Left lung (tissue), 10 donors: ENCODE data around the gene ULK1. TPM values are rescaled to one million over a fixed set of nuclear protein-coding genes. Genes with fewer than 3 reads are reported as not detected.
"Not testable (repeated sequence)": the region's sequence is repeated elsewhere in the genome, so short reads cannot be mapped to it uniquely, and the experiment has no call there.

Experiments
- ATAC-seq: fragments of 200-7000 bp; cut with Tn5 transposase; one replicate; pipeline ENCODE4 v1.9.1; 2020; ENCODE audit warnings: moderate library complexity
- DNase-seq, 4 donors: peaks; one replicate each; pipeline ENCODE4 v3.0.0-alpha.2; 2013 to 2020
- H3K27ac ChIP-seq, 2 donors: fragments of 200-600 bp; sonication (generic) in 1 of 2; one replicate each; pipeline versions ENCODE4 v1.5.0 to v1.8.0; 2020 to 2021
- H3K27me3 ChIP-seq, 2 donors: fragments of 200-600 bp; sonication (generic) in 1 of 2; one replicate each; pipeline versions ENCODE4 v1.5.0 to v1.8.0; 2020 to 2021
- H3K36me3 ChIP-seq, 2 donors: fragments of 200-600 bp; sonication (generic) in 1 of 2; one replicate each; pipeline versions ENCODE4 v1.5.0 to v1.8.0; 2020 to 2021
- H3K4me1 ChIP-seq, 2 donors: fragments of 200-600 bp; one replicate each; pipeline ENCODE4 v1.8.0; 2021
- H3K4me3 ChIP-seq, 2 donors: fragments of 200-600 bp; sonication (generic) in 1 of 2; one replicate each; pipeline versions ENCODE4 v1.5.0 to v1.8.0; 2020 to 2021; ENCODE audit warnings: mild to moderate bottlenecking in 1 of 2
- H3K9me3 ChIP-seq, 2 donors: fragments of 200-600 bp; sonication (generic) in 1 of 2; one replicate each; pipeline versions ENCODE4 v1.5.0 to v1.8.0; 2020 to 2021
- intact Hi-C, 2 donors: fragments of 100-400 bp; cut with DNase I; formaldehyde crosslinking; loops; one replicate each; pipeline versions ENCODE4 v1.11.2 to v1.14.2; 2022
- polyA plus RNA-seq, 6 donors: library from polyadenylated mRNA; unstranded; fragments of 120-200 nt; gene quantifications; one replicate each; pipeline ENCODE4 v1.2.1, GENCODE V29; 2013; ENCODE audit not compliant: insufficient read length in 6 of 6
- total RNA-seq, 2 donors: library from RNA; stranded (reverse); fragmentation: NEBNext Ultra II Directional; extraction: Animal tissue kit (Norgen Biotek cat#: 25700); gene quantifications; one replicate each; pipeline ENCODE4 v1.2.1, GENCODE V29; 2021
- TF ChIP-seq, protein P1 (sequence below), 2 donors: fragments of 200-600 bp; sonication (generic) in 1 of 2; IDR thresholded peaks; one replicate each; pipeline versions ENCODE4 v1.5.0 to v1.8.0; 2021; ENCODE audit warnings: antibody characterized with exemption in 2 of 2
- donor health status: DM: no; HTN: yes; CAD: no.
- donor health status: DM: no; HTN: no; CAD: no.

ULK1 gene
- total and polyA plus RNA-seq, 8 donors: 21.6 to 38.7 (median 28.9) TPM

DNA sequence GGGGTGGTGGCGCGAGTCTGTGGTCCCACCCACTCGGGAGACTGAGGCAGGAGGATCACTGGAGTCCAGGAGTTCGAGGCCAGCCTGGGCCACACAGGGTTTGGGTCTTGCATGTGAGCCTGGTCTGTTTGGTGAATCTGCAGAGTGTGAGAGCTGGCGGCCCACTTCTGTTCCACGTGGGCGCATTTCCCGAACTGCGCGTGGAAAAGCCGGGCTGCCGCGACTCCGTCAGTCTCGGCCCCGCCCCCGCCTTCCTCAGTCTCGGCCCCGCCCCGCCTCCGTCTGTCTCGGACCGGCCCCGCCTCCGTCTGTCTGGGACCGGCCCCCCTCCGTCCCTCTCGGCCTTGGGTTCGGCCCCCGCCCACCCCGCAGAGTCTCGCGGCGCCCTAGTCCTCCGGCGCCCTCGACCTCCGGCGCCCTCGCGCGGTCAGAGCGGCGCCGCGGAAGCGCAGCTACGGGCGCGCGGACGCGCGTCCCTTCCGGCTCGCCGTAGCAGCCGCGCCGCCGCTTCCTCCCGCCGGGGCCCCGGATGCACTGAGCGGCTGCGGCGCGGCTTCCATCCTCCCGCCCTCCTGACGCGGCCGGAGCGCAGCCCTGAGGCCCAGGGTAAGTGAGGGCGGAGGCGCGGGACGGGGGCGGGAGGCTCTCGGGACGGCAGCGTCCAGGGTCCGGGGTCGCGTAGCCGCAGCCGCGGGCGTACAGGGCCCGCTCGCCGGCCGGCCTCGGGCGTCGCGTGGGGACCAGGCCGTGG is 55.2 kb downstream of the ULK1 start, which contains the start of gene EP400:
TSS of gene EP400 (plus strand) at position 512 of the 751 bp plus-strand sequence. CDS start 10,678 bp downstream, outside the sequence.
- DNase-seq (peak; percentile 87 to 100 (median 96)), ATAC-seq (peak; percentile 99)
- H3K27me3 ChIP-seq: no peaks in the 10 kb centered on the region
- H3K36me3 ChIP-seq: peaks cover 0 to 7% of the 10 kb centered on the region in 2 donors
- H3K27ac ChIP-seq: peak within 1 kb of the TSS; percentile 48 to 85
- H3K9me3 ChIP-seq: no peaks in the 10 kb centered on the region
- H3K4me3 ChIP-seq: peak within 1 kb of the TSS; percentile 91 to 99
- peaks cover 11 to 44% of the 10 kb centered on the region in 2 donors for H3K4me1 ChIP-seq
- TF ChIP-seq, protein P1, sequence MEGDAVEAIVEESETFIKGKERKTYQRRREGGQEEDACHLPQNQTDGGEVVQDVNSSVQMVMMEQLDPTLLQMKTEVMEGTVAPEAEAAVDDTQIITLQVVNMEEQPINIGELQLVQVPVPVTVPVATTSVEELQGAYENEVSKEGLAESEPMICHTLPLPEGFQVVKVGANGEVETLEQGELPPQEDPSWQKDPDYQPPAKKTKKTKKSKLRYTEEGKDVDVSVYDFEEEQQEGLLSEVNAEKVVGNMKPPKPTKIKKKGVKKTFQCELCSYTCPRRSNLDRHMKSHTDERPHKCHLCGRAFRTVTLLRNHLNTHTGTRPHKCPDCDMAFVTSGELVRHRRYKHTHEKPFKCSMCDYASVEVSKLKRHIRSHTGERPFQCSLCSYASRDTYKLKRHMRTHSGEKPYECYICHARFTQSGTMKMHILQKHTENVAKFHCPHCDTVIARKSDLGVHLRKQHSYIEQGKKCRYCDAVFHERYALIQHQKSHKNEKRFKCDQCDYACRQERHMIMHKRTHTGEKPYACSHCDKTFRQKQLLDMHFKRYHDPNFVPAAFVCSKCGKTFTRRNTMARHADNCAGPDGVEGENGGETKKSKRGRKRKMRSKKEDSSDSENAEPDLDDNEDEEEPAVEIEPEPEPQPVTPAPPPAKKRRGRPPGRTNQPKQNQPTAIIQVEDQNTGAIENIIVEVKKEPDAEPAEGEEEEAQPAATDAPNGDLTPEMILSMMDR (IDR thresholded peaks at IDR 0.05): peak; percentile 32 to 51
- intact Hi-C loops: no loop called here

DNA sequence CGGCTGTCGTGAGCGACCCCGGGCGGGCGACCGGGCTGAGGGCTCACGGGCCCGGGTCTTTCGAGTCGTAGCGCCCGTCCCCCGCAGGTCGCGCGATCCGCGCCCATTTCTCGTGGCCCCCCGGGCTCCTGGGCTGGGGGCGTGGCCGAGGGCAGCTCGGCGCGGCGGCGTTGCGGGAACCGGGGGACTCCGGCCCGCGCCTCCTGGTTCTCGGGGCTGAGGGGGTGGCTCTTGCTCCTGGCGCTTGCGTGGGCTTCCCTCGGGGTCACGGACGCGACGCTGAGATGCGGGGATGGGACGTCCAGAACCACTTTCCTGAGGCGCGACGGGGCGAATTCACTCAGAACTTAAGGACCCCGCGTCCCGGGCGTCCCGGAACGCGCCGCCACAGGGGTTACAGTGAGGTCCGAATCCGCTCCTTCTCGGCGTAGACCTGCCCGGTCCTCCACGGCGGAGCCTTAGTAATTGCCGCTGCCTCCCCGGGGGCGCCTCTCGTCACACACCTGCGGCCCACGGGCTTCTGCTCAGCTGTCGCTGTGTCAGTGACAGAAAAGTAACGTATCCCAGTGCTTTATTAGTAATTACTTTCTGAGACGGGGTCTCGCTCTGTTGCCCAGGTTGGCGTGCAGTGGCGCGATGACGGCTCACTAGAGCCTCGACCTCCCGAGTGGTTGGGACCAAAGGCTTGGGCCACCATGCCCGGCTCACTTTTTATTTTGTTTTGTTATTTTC is 55.9 kb downstream of the ULK1 start:
- H3K4me3 ChIP-seq: peak overlapping the region; percentile 91 to 99
- peak overlapping the region; percentile 48 to 85 for H3K27ac ChIP-seq
- ATAC-seq (peak; percentile 7), DNase-seq (peak in 2 of 4 donors; percentile 22 to 38)
- intact Hi-C loops: no loop called here
- H3K36me3 ChIP-seq: no peaks in the 10 kb centered on the region
- no peaks in the 10 kb centered on the region for H3K9me3 ChIP-seq
- peaks cover 11 to 44% of the 10 kb centered on the region in 2 donors for H3K4me1 ChIP-seq
- TF ChIP-seq, protein P1 (IDR thresholded peaks at IDR 0.05): no peak
- no peaks in the 10 kb centered on the region for H3K27me3 ChIP-seq

DNA sequence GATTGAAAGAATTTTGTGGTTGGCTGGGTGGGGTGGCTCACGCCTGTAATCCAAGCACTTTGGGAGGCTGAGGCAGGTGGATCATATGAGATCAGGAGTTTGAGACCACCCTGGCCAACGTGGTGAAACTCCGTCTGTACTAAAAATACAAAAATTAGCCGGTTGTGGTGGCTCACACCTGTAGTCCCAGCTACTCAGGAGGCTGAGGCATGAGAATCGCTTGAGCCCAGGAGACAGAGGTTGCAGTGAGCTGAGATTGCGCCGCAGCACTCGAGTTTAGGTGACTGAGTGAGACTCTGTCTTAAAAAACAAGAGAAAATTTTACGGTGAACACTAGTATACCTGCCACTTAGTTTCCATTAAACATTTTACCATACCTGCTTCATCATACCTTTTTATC is 59.4 kb downstream of the ULK1 start:
- H3K9me3 ChIP-seq, ATAC-seq, H3K27ac ChIP-seq, H3K36me3 ChIP-seq, intact Hi-C loops, H3K27me3 ChIP-seq, H3K4me3 ChIP-seq: not testable (repeated sequence)
- peak in 1 of 4 donors; percentile 3 for DNase-seq
- H3K4me1 ChIP-seq: peaks cover 11 to 50% of the 10 kb centered on the region in 2 donors

DNA sequence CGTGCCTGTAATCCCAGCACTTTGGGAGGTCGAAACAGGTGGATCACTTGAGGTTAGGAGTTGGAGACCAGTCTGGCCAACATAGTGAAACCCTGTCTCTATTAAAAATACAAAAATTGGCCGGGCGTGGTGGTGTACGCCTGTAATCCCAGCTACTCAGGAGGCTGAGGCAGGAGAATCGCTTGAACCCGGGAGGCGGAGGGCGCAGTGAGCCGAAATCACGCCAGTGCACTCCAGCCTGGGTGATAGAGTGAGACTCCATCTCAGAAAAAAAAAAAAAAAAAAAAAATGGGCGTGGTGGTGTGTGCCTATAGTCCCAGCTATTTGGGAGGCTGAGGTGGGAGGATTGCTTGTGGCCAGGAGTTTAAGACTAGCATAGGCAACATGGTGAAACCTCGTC is 60.0 kb downstream of the ULK1 start:
- intact Hi-C loops, ATAC-seq: not testable (repeated sequence)

DNA sequence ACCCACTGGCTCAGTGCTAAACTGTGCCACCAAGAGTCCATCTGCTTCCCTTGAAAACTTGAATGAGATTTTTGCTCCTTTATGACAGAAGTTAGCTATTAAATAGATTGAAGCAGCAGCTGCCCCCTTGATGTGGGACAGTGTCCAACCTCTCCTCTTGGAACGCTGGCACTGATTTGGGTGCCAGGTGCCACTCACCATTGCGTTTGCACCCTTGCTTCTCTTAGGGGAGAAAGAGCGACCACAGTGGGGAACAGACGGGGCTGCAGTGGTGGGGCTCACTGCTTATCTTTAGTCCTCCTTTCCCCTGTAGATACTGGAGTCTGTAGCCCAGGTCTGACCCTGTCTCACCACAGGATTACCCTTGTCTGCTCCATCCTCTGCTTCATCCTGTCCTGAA is 64.7 kb downstream of the ULK1 start:
- no peaks in the 10 kb centered on the region for H3K27me3 ChIP-seq
- no peak for DNase-seq
- intact Hi-C loops: no loop called here
- no peak overlapping the region for H3K27ac ChIP-seq
- no peak overlapping the region for H3K4me3 ChIP-seq
- ATAC-seq: no peak
- TF ChIP-seq, protein P1 (IDR thresholded peaks at IDR 0.05): no peak
- H3K9me3 ChIP-seq: no peaks in the 10 kb centered on the region
- H3K4me1 ChIP-seq: peaks cover 0 to 29% of the 10 kb centered on the region in 2 donors
- peaks cover 0 to 36% of the 10 kb centered on the region in 2 donors for H3K36me3 ChIP-seq

More for the DNA sequence above, 60.0 kb downstream of the ULK1 start:
- H3K4me3 ChIP-seq, H3K9me3 ChIP-seq, DNase-seq, H3K27me3 ChIP-seq, H3K36me3 ChIP-seq, H3K27ac ChIP-seq: not testable (repeated sequence)
- H3K4me1 ChIP-seq: peaks cover 11 to 44% of the 10 kb centered on the region in 2 donors
